GM21515 (cell line): ENCODE results near the gene BTBD9.

ENCODE experiments used
- ATAC-seq: cut with Tn5 transposase; IDR thresholded peaks from one replicate; pipeline ENCODE4 v1.9.1; 2021; ENCODE audit not compliant: unreplicated experiment

BTBD9 gene

GRCh38 chr6:38307740-38308139 is 332.0 kb downstream of the BTBD9 start:
- peak; percentile 67 for ATAC-seq

DNA sequence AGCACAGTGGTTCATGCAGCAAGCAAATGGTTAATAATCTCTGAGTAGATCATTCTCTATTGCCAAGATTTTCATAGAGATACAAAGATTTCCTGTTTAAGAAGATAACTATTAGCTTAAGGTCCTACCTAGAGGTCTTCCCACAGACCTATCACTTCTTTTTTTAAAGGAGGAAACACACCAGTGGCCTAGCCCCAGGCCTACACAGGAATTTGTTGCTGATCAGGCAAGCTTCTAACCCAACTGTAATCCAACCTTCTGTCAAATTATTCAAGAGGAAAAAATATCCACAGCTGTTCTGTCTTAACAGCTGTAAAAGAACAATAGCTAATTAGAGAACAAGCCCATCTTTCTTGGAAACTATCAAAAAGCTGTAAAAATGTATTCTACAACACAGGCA is 332.8 kb downstream of the BTBD9 start:
- peak; percentile 44 for ATAC-seq

- peak; percentile 67 for ATAC-seq
These were observed 333.6 kb downstream of the BTBD9 start for GRCh38 chr6:38305995-38306681.

DNA sequence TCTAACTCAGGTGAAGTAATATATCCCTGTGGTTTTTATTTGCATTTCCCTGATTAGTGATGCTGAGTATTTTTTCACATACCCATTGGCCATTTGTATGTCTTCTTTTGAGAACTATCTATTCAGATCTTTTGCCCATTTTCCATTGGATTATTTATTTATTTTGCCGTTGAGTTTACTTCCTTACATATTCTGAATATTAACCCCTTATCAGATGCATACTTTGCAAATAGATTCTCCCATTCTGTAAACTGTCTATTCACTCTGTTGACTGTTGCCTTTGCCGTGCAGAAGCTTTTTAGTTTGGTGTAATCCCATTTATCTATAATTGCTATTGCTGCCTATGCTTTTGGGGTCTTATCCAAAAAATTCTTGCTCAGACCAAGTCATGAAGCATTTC is 336.9 kb downstream of the BTBD9 start:
- no peak for ATAC-seq

DNA sequence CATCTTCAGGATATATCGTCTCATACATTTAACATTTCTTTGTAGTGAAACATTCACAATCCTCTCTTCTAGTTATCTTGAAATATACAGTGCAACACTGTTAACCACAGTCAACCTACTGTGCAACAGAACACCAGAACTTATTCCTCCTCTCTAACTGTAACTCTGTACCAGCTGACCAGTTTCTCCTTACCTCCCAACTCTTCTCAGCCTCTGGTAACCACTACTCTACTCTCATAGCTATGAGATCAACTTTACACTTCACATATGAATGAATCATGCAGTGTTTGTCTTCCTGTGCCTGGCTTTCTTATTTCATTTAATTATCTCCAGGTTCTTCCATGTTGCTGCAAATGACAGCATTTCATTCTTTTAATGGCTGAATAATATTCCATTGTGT is 337.6 kb downstream of the BTBD9 start:
- ATAC-seq: no peak

DNA sequence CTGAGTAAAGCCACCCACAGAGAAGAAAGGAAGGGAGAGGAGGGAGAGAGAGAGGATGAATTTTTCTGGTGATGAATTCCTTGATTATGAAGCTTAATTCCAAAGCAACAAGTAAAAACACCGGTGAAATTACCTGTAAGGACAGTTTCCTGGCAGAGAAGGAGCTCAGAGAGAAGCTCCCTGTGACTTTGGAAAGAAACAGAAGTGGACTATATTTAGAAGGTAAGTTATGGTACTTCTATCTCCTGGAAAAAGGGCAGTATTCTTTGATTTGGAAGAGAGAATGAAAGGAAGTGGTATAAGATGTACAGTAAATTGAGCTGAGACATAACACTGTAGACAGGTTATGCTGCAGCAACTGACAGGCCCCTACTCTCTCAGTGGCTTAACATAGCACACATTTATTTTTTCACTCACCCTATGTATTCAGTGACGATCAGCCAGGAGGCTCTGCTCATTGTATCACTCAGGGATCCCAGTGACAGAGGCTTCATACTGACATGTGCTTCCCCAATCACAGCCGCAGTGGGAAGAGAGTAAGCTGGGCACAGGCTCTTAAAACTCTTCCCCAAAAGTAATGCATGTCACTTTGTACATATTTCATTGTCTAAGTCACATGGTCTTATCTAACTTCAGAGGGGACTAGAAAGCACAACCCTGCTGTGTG is 349.5 kb downstream of the BTBD9 start:
- no peak for ATAC-seq

DNA sequence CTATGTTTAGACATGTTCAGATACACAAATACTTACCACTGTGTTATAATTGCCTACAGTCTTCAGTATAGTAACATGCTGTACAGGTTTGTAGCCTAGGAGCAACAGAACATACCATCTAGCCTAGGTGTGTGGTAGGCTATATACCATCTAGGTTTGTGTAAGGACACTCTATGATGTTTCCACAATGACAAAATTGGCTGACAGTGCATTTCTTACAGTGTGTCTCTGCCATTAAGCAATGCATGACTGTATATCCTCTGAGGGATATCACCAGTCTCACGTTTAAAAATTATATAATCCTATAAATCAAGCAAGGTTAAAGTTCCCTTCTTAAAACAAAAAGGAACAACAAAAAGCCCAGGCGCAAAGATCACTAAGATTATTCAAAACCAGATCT is 352.2 kb downstream of the BTBD9 start:
- ATAC-seq: no peak

DNA sequence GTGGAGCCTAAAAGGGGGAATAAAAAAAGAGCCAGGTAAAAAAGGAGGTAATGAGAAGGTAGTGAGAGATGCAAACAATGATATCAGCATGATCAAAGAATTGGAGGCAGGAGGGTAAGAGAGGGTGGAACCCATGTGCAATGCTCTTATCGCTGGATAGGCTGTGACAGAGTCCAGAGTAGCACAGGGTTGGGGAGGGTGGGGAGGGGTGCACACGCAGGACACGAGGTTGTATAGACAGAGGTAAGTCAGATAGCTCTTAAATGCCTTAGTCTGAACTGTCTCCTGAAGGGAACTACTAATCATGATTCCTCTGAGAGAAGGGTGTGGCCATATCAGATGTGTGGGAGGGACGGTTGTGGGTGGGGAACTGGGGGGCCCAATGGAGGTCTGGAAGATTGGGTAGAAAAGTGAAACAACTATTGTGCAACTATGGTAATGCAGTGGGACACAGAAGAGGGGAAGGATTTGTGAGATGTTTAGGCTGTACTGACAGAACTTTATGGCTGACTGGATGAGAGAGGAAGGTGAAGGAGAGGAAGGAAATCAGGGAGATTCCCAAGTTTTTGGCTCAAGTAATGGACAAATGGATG is 354.8 kb downstream of the BTBD9 start:
- no peak for ATAC-seq

- ATAC-seq: no peak
These were observed 355.9 kb downstream of the BTBD9 start for GRCh38 chr6:38283734-38284362.

DNA sequence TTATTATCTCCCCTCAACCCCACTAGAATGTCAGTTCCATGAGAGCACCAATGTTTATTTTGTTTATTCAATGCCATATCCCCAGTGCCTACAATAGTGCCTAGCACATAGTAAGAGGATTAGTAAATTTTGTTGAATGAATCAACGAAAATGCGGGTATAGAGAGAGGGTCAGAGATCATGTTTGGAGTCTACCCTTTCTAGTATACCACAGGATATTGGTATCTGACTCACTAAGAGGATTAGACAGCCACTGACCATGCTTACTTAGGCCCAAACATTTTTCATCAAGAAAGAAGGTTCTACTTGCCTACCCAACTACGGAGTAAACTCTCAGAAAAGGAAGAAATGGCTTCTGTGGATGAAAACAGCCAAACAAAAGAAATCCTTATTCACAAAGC is 356.8 kb downstream of the BTBD9 start:
- no peak for ATAC-seq

GRCh38 chr6:38281126-38281525 is 358.6 kb downstream of the BTBD9 start:
- no peak for ATAC-seq

DNA sequence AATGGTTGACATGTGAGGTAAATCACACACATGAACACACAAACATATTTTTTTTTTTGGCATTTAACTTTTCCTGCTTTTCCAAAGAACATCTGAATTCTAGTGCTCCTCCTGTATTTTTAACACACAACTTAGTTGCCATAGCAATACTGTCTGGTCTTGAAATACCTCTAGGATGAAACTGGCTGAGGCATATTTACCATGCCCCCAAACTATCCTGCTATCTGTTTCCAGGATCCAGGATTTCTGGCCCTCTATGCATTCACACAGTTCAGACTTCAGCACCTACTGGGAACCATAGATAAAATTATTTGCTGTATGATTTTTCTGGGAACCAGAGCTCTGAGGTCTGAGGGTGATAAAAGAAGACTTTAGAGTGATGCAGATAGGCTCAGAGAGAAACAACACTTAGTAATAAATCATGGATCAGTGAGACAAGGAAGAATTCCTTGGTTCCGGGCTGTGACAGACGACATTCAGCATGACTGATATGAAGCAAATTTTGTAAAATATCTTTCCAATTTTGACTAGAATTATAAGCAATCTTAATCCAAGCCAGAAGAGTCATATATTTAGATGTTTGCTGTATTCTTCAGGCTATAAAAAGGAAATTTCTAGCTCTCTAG is 359.7 kb downstream of the BTBD9 start:
- ATAC-seq: no peak

- ATAC-seq: no peak
These were observed 360.3 kb downstream of the BTBD9 start for GRCh38 chr6:38279423-38279822.

DNA sequence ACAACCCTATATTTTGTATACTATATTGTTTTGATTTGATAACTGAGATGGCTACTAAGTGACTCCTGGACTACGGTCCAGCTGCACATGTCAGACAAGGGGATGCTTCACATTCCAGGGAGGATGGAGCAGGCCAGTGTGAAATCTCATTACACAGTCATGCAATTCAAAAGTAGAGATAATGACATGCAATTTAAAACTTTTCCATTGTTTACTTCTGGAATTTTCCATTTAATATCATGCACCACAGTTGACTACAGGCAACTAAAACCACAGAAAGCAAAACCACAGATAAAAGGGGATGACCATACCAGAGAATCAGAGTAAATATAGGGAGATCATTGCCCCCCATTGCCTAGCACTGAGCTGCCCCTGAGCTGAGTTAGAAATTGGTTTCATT is 366.4 kb downstream of the BTBD9 start:
- ATAC-seq: no peak

GRCh38 chr6:38272222-38272621 is 367.5 kb downstream of the BTBD9 start:
- ATAC-seq: no peak

- no peak for ATAC-seq
These were observed 368.6 kb downstream of the BTBD9 start for GRCh38 chr6:38271081-38271480.

GRCh38 chr6:38270367-38270766 is 369.4 kb downstream of the BTBD9 start:
- no peak for ATAC-seq

DNA sequence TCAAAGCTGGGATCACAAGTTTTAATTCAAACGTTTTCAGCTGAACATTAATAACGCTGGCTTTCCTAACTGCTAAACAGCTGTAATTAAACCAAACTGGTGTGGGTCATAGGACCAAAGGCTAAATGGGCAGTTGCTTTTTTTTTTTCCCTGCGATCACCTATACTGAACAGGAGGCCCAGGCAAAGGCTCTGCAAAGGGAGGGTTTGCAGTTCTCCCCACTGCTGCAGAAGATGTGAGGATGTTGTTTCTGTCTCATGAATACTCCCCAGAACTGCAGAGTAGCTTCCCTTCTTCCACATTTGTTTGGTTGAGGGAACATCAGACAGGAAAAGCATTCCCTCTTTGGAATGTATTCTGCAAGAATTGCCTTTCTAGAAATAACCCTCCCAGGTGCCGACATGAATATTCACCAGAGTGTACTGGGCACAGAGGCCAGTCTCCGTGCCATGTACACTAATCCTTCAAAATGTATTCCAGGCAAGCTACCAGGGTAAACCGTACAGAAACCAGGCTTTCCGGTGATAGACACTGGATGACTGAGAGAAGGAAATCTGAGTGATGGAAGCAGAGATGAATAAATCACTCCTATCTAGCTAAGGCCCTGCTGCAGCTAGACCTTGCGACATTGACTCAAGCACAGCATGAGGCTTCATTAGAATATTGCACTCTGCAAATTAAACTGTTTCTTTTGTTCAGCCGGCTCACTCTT is 370.1 kb downstream of the BTBD9 start:
- no peak for ATAC-seq

- no peak for ATAC-seq
These were observed 371.4 kb downstream of the BTBD9 start for GRCh38 chr6:38268342-38268741.

GRCh38 chr6:38266921-38267354 is 372.8 kb downstream of the BTBD9 start:
- no peak for ATAC-seq

DNA sequence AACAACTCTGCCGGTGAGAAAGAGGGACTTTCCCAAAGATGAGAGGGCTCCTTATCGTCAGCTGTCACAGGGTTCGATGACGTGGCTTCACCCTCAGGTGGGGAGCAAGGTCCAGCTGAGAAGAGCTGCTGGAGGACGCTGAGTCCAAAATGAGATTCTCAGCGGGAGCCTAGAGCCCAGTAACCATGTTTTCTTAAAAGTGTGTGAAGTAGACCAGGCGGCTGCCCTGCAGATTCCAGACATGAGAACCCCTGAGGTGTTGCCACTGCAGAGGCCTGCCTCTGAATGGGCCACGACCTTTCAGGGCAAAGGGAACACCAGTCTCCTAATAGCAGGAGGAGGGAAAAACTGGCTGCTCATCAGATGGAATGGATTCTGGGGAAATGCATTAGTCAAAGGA is 375.1 kb downstream of the BTBD9 start:
- ATAC-seq: no peak
